ENCODE results near the gene NCOA4. TPM values are rescaled to one million over a fixed set of nuclear protein-coding genes. Genes with fewer than 3 reads are reported as not detected.

The NCOA4 gene
- total and polyA plus RNA-seq, 2 of the 8 experiments (the other 6 are each of a cell fraction or from before 2014, with no cell fraction given): 28.9 to 65.2 TPM

- no peak for TF ChIP-seq USF2 (IDR thresholded peaks at IDR 0.05; ENCODE audit: low read length)
- no peak for TF ChIP-seq CBX5 (IDR thresholded peaks at IDR 0.05; ENCODE audit: low read depth, low read length)
- no peak for TF ChIP-seq SRF (IDR thresholded peaks at IDR 0.05; ENCODE audit: low read depth, low read length)
- no peak for TF ChIP-seq ASH2L (IDR thresholded peaks at IDR 0.05; ENCODE audit: low read length)
- TF ChIP-seq JUND (IDR thresholded peaks at IDR 0.05; ENCODE audit: low read length): no peak
- TF ChIP-seq POLR2A (IDR thresholded peaks at IDR 0.05; ENCODE audit: control extremely low read depth in 1 of 2, low read depth in 2 of 2, low read length in 2 of 2): no peak
- TF ChIP-seq CEBPB (IDR thresholded peaks at IDR 0.05; ENCODE audit: low read depth, low read length): no peak
Measured at GRCh38 chr10:46035923-46036849, 5.8 kb upstream of the NCOA4 start (continued).
